NCI-H226 (cell line): Measurements from ENCODE around the gene NPFFR1.

Experiments
- DNase-seq: peaks from one replicate; pipeline ENCODE4 v3.0.0-alpha.2; 2015

NPFFR1 gene

DNA sequence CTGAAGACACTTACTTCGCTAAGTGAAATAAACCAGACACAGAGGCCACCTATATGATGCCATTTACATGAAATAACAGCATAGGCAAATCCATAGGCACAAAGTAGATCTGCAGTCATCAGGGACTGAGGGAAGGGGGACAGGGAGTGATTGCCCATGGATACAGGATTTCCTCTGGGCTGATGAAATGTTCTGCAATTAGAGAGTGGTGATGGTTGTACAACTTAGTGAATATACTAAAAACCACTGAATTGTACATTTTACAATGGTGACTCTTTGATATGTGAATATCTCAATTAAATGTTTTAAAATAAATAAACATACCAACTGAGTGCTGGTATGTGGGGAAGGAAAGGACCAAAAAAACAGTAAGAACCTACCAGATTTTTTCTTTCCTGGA is 70.9 kb downstream of the NPFFR1 start:
- DNase-seq: no peak

DNA sequence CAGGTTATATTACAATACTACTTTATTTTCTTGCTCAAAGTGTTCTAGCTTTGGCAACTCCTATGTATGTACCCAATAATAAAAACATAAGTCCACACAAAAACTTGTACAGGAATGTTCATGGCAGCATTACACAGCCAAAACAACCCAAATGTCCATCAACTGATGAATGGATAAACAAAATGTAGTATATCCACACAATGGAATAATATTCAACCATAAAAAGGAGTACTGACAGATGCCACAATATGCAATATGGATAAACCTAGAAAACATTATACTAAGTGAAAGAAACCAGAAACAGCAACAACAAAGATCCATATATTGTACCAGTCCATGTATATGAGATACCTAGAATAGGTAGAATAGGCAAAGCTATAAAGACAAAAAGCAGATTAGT is 71.5 kb downstream of the NPFFR1 start:
- DNase-seq: no peak

DNA sequence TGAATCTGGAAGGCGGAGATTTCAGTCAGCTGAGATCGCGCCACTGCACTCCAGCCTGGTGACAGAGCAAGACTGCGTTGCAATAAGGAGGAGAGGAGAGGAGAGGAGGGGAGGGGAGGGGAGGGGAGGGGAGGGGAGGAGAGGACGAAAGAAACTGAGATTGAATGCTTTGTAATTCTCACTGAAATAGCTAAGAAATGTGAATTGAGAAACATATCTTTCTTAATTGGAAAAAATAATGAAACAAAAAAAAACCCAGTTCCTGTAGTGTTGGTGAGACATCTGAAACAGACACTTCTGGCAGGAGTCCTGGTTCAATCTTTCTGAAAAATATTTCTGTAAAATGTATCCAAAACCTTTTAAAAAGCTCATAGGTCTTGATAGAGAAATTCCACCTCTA is 77.0 kb downstream of the NPFFR1 start:
- DNase-seq: no peak

DNA sequence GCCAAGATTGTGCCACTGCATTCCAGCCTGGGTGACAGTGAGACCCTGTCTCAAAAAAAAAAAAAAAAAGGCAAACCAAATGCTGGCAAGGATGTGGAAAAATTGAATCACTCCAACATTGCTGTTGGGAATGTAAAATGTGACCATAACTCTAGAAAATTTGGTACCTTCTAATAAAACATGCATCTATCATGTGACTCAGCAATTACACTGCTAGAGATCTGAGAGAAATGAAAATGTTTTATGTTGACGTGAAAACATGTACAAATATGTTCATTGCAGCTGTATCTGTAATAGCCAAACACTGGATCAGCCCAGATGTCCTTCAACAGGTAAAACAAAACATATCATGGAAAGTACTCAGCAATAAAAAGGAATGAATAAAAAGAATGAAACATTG is 82.7 kb downstream of the NPFFR1 start:
- no peak for DNase-seq

DNA sequence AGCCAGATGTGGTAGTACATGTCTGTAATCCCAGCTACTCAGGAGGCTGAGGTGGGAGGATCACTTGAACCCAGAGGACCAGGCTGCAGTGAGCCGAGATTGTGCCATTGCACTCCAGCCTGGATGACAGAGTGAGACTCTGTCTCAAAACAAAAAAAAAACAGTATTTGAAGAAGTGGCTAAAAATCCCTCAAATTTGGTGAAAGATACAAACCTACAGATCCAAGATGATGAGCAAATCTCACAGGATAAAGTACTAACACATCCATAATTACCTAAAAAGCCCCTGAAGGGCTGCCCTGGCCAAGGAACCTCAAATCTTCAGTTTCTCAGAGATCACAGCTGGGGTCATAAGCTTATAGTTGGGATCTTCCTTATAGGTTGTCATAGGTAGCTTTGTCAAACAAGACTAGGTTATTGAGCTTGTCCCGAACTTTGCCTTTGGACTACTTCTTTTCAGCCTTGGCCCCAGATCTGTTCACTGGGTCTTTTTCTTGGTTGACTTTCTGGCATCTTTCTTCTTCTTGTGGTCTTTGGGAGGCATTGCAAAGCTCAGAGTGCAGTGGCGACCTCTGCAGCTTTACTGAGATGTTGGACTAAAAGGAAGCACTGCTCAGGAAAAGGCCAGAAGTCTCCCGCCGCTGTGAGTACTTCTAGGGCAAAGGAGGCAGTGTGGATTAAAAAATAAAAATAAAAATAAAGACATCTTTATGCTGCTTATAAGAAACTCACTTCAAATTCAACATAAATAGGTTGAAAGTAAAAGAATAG is 84.9 kb downstream of the NPFFR1 start:
- DNase-seq: no peak
